ENCODE data around the gene ZNF546.

- no peak for TF ChIP-seq CTCF (conservative IDR thresholded peaks at IDR 0.05; ENCODE audit: low read length)
- TF ChIP-seq EZH2phosphoT487 (IDR thresholded peaks at IDR 0.05; ENCODE audit: borderline replicate concordance, low read depth, low read length), result no peak
These were observed 9.4 kb downstream of the ZNF546 start for GRCh38 chr19:40006273-40006691.
